ENCODE data around the gene CDK5RAP1. TPM values are rescaled to one million over a fixed set of nuclear protein-coding genes. Genes with fewer than 3 reads are reported as not detected.

The CDK5RAP1 gene
- total and polyA plus RNA-seq, 2 of the 4 experiments (the other 2 are of a cell fraction), result 23.9 to 28.1 TPM

DNA sequence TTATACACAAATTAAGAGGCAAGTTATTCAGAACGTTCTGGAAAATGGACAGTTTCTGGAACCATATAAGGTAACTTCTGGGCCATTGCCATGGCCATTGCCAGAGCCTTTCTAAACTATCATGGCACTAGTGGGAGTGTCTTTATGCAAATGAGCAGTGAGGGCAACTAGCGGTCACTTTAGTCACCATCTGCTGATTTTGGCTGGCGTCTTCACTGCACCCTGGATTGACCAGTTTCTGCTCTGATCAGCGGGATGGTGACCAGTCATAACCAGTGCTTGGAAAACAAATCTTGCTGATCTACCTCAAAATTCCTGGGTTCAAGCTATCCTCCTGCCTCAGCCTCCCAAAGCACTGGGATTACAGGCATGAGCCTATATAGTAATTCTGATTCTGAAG lies 49.5 kb upstream of the CDK5RAP1 start:
- no peak overlapping the region for H2AFZ ChIP-seq (replicated peaks; ENCODE audit: low read length, poor library complexity)
- no peak overlapping the region for H3K4me3 ChIP-seq (ENCODE audit: insufficient read depth, low read depth, low read length)
- no peaks in the 10 kb centered on the region for H3K9me1 ChIP-seq (ENCODE audit: insufficient read depth, low read length)
- no peak overlapping the region for H2BK20ac ChIP-seq (ENCODE audit: low read depth, low read length)
- H3K9ac ChIP-seq (ENCODE audit: low read depth, low read length), result no peak overlapping the region
- ATAC-seq (ENCODE audit: low read depth) (peak; percentile 56), DNase-seq (peak; percentile 40)
- H3K4ac ChIP-seq (ENCODE audit: low read depth, low read length), result no peak overlapping the region
- H3K23ac ChIP-seq (ENCODE audit: low read depth, low read length), result no peak overlapping the region
- H3K4me2 ChIP-seq (ENCODE audit: low read depth, low read length), result no peak overlapping the region
- H4K5ac ChIP-seq (ENCODE audit: low read depth, low read length), result no peak overlapping the region
- POLR2A ChIA-PET (ENCODE audit: unreplicated experiment), result no interaction called here
- H4K8ac ChIP-seq (ENCODE audit: low read depth in 2 of 2, low read length in 2 of 2), result no peak overlapping the region
- no peak overlapping the region for H2BK120ac ChIP-seq (ENCODE audit: low read depth, low read length)
- no peak overlapping the region for H3K14ac ChIP-seq (replicated peaks; ENCODE audit: low read depth, low read length)
- no peak overlapping the region for H2BK5ac ChIP-seq (ENCODE audit: low read depth, low read length, poor library complexity, severe bottlenecking)
- no peak overlapping the region for H4K91ac ChIP-seq (ENCODE audit: insufficient read depth, low read depth, low read length)
- H3K4me1 ChIP-seq (ENCODE audit: control insufficient read depth, insufficient read depth, low read length), result no peaks in the 10 kb centered on the region
- no peak for TF ChIP-seq MAZ (IDR thresholded peaks at IDR 0.05; ENCODE audit: borderline replicate concordance, low read depth, low read length)
- TF ChIP-seq FOS (IDR thresholded peaks at IDR 0.05; ENCODE audit: low read depth, low read length), result no peak
- TF ChIP-seq MXI1 (IDR thresholded peaks at IDR 0.05; ENCODE audit: borderline replicate concordance, low read depth, low read length), result no peak
- no peak for TF ChIP-seq RFX5 (IDR thresholded peaks at IDR 0.05; ENCODE audit: low read depth, low read length)
- TF ChIP-seq MAFK (IDR thresholded peaks at IDR 0.05; ENCODE audit: low read depth, low read length), result no peak
- H3K9me3 ChIP-seq (ENCODE audit: control insufficient read depth, insufficient read depth, low read length), result 0 out of 2 replicates have a peak, but pooled peaks cover 1% of the 10 kb centered on the region
- CTCF ChIA-PET, result no interaction called here
- no TSS peak for BruUV-seq (replicated peaks)
- no peak overlapping the region for H2AK9ac ChIP-seq (replicated peaks; ENCODE audit: low read depth, low read length, poor library complexity)
- H3K27me3 ChIP-seq (ENCODE audit: control insufficient read depth, insufficient read depth, low read length), result no peaks in the 10 kb centered on the region
- no peak overlapping the region for H2AK5ac ChIP-seq (ENCODE audit: low read depth, low read length)
- WGBS, 2 experiments (ENCODE audit: extremely low coverage in 2 of 2, insufficient read length in 1 of 2), result 73% methylated on average over 2 of the region's 4 CpGs; no CpG with 5 or more reads in 1 of the 2 experiments
- in situ Hi-C loops (cut with MboI; ENCODE audit: low sequenced_read_pairs) (loop anchor here (5.0 kb wide), 1 partner anchor 201 kb away; no protein-coding TSS in a partner anchor), intact Hi-C loops (cut with micrococcal nuclease) (loop anchor here (10.0 kb wide), 1 partner anchor 64 kb away; no protein-coding TSS in a partner anchor), dilution Hi-C loops (cut with HindIII; ENCODE audit: low sequenced_read_pairs, unreplicated experiment) (no loop called here)
- no peaks in the 10 kb centered on the region for H4K20me1 ChIP-seq (ENCODE audit: insufficient read depth, low read length)
- no peak overlapping the region for H2BK15ac ChIP-seq (ENCODE audit: low read depth, low read length)
- no peaks in the 10 kb centered on the region for H3K79me1 ChIP-seq (ENCODE audit: low read depth in 1 of 2, low read length in 2 of 2)
- no peak overlapping the region for H3K27ac ChIP-seq (ENCODE audit: insufficient read depth, low read length)
- H3K18ac ChIP-seq (ENCODE audit: low read depth, low read length), result no peak overlapping the region
- H3K36me3 ChIP-seq (ENCODE audit: control insufficient read depth, insufficient read depth, low read length), result no peaks in the 10 kb centered on the region
- H3K56ac ChIP-seq (ENCODE audit: extremely low read depth, insufficient read depth, low read length), result no peak overlapping the region

All from IMR-90 (cell line).